Keratinocyte (primary cell): ENCODE results near the gene SLC7A1.

Source experiments
- CTCF ChIP-seq, 3 experiments: IDR thresholded peaks in 1 of 3; conservative IDR thresholded peaks in 1 of 3; optimal IDR thresholded peaks in 1 of 3; 2 replicates in 2 of 3; 3 replicates in 1 of 3; pipeline versions ENCODE3 to v1.5.1; 2011; ENCODE audit warnings: low read length in 3 of 3, mild to moderate bottlenecking in 3 of 3, moderate library complexity in 2 of 3, control low read depth in 1 of 3, inconsistent platforms in 1 of 3; ENCODE audit not compliant: insufficient read depth in 2 of 3; ENCODE audit errors: extremely low read depth in 1 of 3
- EZH2 ChIP-seq: IDR thresholded peaks from one replicate; pipeline ENCODE4 v1.6.1; 2012; ENCODE audit warnings: inconsistent platforms, mild to moderate bottlenecking, low read length, moderate library complexity

GRCh38 chr13:29502391-29503008 is 93.0 kb downstream of the SLC7A1 start:
- no peak for TF ChIP-seq CTCF (optimal IDR thresholded peaks at IDR 0.05 in 1 of 3, IDR thresholded peaks at IDR 0.05 in 1 of 3, conservative IDR thresholded peaks at IDR 0.05 in 1 of 3; ENCODE audit: extremely low read depth in 1 of 3, insufficient read depth in 2 of 3, low read length in 3 of 3)
- peak; percentile 14 for TF ChIP-seq EZH2
